Endothelial cell of umbilical vein (primary cell): ENCODE results near the gene SRRM2. TPM values are rescaled to one million over a fixed set of nuclear protein-coding genes. Genes with fewer than 3 reads are reported as not detected.

Source experiments
- BruUV-seq: library from RNA; stranded (reverse); fragments of 400-500 nt; replicated peaks from 2 replicates; lab custom pipeline; 2021; lab: Mats Ljungman, UMichigan
- CTCF ChIA-PET: fragments of 300-600, 350-600 bp; sonication (Branson Sonifier 250); formaldehyde crosslinking; loops from one replicate; lab custom pipeline; 2021; ENCODE audit warnings: antibody characterized with exemption, inconsistent platforms; lab: Charles Lee
- POLR2A ChIA-PET: fragments of 300-600, 350-600 bp; sonication (Branson Sonifier 250); formaldehyde crosslinking; loops from one replicate; lab custom pipeline; 2021; ENCODE audit warnings: antibody characterized with exemption, inconsistent platforms; lab: Charles Lee
- DNase-seq: peaks from one replicate; pipeline ENCODE4 v3.0.0-alpha.2; 2011; ENCODE audit warnings: low read depth, low spot score
- FAIRE-seq: peaks from 2 replicates; lab custom pipeline; 2011; peaks lifted over from hg19 to GRCh38; lab: Jason Lieb, UNC
- H2AFZ ChIP-seq: 2 replicates; pipeline ENCODE4 v1.6.0; 2012; ENCODE audit warnings: low read depth, low read length, control low read depth, inconsistent platforms
- H3K27ac ChIP-seq: 2 replicates; pipeline ENCODE4 v1.5.1; 2011; ENCODE audit warnings: low read depth, mild to moderate bottlenecking, control low read depth, low read length, moderate library complexity; ENCODE audit not compliant: insufficient read depth
- H3K27me3 ChIP-seq, 2 experiments: 2 replicates each; pipeline versions ENCODE4 v1.6.0 to v1.6.1; 2011; ENCODE audit warnings: low read length in 2 of 2, mixed read lengths in 1 of 2; ENCODE audit not compliant: control insufficient read depth in 2 of 2, insufficient read depth in 2 of 2
- H3K36me3 ChIP-seq, 2 experiments: 2 replicates in 1 of 2; 3 replicates in 1 of 2; pipeline ENCODE4 v1.5.1; 2011; ENCODE audit warnings: low read length in 2 of 2, mild to moderate bottlenecking in 1 of 2, moderate library complexity in 1 of 2; ENCODE audit not compliant: control insufficient read depth in 2 of 2, insufficient read depth in 2 of 2; ENCODE audit errors: extremely low read depth in 1 of 2
- H3K4me1 ChIP-seq: 3 replicates; pipeline ENCODE4 v1.5.1; 2011; ENCODE audit warnings: mild to moderate bottlenecking, low read length; ENCODE audit not compliant: control insufficient read depth, insufficient read depth; ENCODE audit errors: extremely low read depth
- H3K4me2 ChIP-seq: 2 replicates; pipeline ENCODE4 v1.6.1; 2011; ENCODE audit warnings: low read length, control low read depth, mixed read lengths; ENCODE audit not compliant: insufficient read depth
- H3K4me3 ChIP-seq, 3 experiments: fragments of 200-600 bp in 1 of 3; sonication (generic), shearing (Covaris generic) in 1 of 3; replicated peaks in 1 of 3; 2 replicates each; pipeline ENCODE4 v1.5.1; 2011 to 2016; ENCODE audit warnings: control low read depth in 3 of 3, low read length in 3 of 3, mild to moderate bottlenecking in 2 of 3, inconsistent platforms in 1 of 3, low read depth in 1 of 3, moderate library complexity in 1 of 3; ENCODE audit not compliant: insufficient read depth in 1 of 3
- H3K79me2 ChIP-seq: 2 replicates; pipeline ENCODE4 v1.6.0; 2012; ENCODE audit warnings: low read length, inconsistent platforms; ENCODE audit not compliant: control insufficient read depth, insufficient read depth
- H3K9ac ChIP-seq: replicated peaks from 2 replicates; pipeline ENCODE3; 2011; ENCODE audit warnings: low read length, control low read depth; ENCODE audit not compliant: insufficient read depth; ENCODE audit errors: extremely low read depth
- H3K9me1 ChIP-seq: replicated peaks from 3 replicates; pipeline ENCODE4 v1.6.0; 2011; ENCODE audit warnings: mild to moderate bottlenecking, low read length; ENCODE audit not compliant: control insufficient read depth, insufficient read depth; ENCODE audit errors: extremely low read depth
- H3K9me3 ChIP-seq: replicated peaks from 2 replicates; pipeline ENCODE4 v1.5.1; 2012; ENCODE audit warnings: low read length, inconsistent platforms; ENCODE audit not compliant: control insufficient read depth, insufficient read depth
- H4K20me1 ChIP-seq: replicated peaks from 2 replicates; pipeline ENCODE3; 2011; ENCODE audit warnings: mild to moderate bottlenecking, low read length; ENCODE audit not compliant: control insufficient read depth, insufficient read depth; ENCODE audit errors: extremely low read depth
- CTCF ChIP-seq, 2 donors: IDR thresholded peaks; 1 replicate in 1 of 2; 2 replicates in 1 of 2; pipeline ENCODE4 v1.5.1; 2011; ENCODE audit warnings: low read length in 2 of 2, mild to moderate bottlenecking in 2 of 2, moderate library complexity in 2 of 2, control low read depth in 1 of 2, inconsistent platforms in 1 of 2, low read depth in 1 of 2; ENCODE audit not compliant: insufficient read depth in 1 of 2; ENCODE audit errors: extremely low read depth in 1 of 2
- EZH2 ChIP-seq: IDR thresholded peaks from 2 replicates; pipeline ENCODE4 v1.6.1; 2012; ENCODE audit warnings: borderline replicate concordance, low read depth, mild to moderate bottlenecking, moderate library complexity, low read length, inconsistent platforms; ENCODE audit not compliant: severe bottlenecking
- FOS ChIP-seq: IDR thresholded peaks from 2 replicates; pipeline ENCODE4 v1.6.1; 2011; ENCODE audit warnings: mild to moderate bottlenecking, low read length, moderate library complexity, borderline replicate concordance; ENCODE audit not compliant: insufficient read depth
- GATA2 ChIP-seq: IDR thresholded peaks from 2 replicates; pipeline ENCODE4 v1.7.0; 2011; ENCODE audit warnings: low read depth, mild to moderate bottlenecking, moderate library complexity, mixed read lengths, low read length; ENCODE audit not compliant: insufficient read length, insufficient read depth
- JUN ChIP-seq: IDR thresholded peaks from 2 replicates; pipeline ENCODE4 v1.6.1; 2011; ENCODE audit warnings: borderline replicate concordance, low read depth; ENCODE audit not compliant: insufficient read length, insufficient read depth
- MAX ChIP-seq: IDR thresholded peaks from 2 replicates; pipeline ENCODE4 v1.6.1; 2011; ENCODE audit not compliant: insufficient read depth, insufficient read length
- MYC ChIP-seq: IDR thresholded peaks from one replicate; pipeline ENCODE4 v1.6.1; 2011; ENCODE audit warnings: mild to moderate bottlenecking, low read depth, low read length
- POLR2A ChIP-seq: IDR thresholded peaks from 2 replicates; pipeline ENCODE4 v1.6.1; 2012; ENCODE audit warnings: low read depth, mild to moderate bottlenecking, control low read depth, low read length
- POLR2AphosphoS5 ChIP-seq: IDR thresholded peaks from 2 replicates; pipeline ENCODE4 v1.6.1; 2012; ENCODE audit warnings: low read depth, mild to moderate bottlenecking, control low read depth, low read length, moderate library complexity; ENCODE audit not compliant: insufficient read depth
- dilution Hi-C: fragments of 300-500 bp; cut with MboI; formaldehyde crosslinking; loops from one replicate; pipeline ENCODE4 v1.15.0; 2019; ENCODE audit warnings: low sequenced_read_pairs; ENCODE audit not compliant: extremely low pct_ligation_motif_present
- intact Hi-C: fragments of 100-400 bp; cut with micrococcal nuclease; formaldehyde crosslinking; loops from one replicate; pipeline ENCODE4 v1.10.0; 2022
- polyA plus RNA-seq, 4 experiments: library from polyadenylated mRNA; depleted of rRNA in 3 of 4; stranded (reverse) in 3 of 4; unstranded in 1 of 4; fragments of >200 nt; gene quantifications; 2 replicates each; pipeline versions ENCODE4 v1.2.1 to v1.2.3, GENCODE V29; 2011 to 2012; ENCODE audit warnings: missing spikeins in 1 of 4
- total RNA-seq: library from RNA; stranded (reverse); gene quantifications from 2 replicates; pipeline ENCODE4 v1.2.3, GENCODE V29; 2021

The SRRM2 gene
- total and polyA plus RNA-seq, 2 donors (not counting 3 experiments of a cell fraction or from before 2014, with no cell fraction given), result 270 to 483 TPM

GRCh38 chr16:2808181-2808580 is 55.7 kb downstream of the SRRM2 start:
- Histone ChIP-seq H2AFZ (no peak overlapping the region), H3K27ac (no peak overlapping the region), H4K20me1 (no peaks in the 10 kb centered on the region), H3K79me2 (no peaks in the 10 kb centered on the region), H3K4me2 (no peak overlapping the region), H3K36me3 (no peaks in the 10 kb centered on the region), H3K4me3 (no peak overlapping the region), H3K9ac (no peak overlapping the region), H3K9me1 (no peaks in the 10 kb centered on the region), H3K4me1 (no peaks in the 10 kb centered on the region), H3K27me3 (peaks cover 5 to 16% of the 10 kb centered on the region in 2 experiments), H3K9me3 (no peaks in the 10 kb centered on the region)
- intact Hi-C loops (no loop called here), dilution Hi-C loops (no loop called here)
- no peak for FAIRE-seq
- ChIA-PET POLR2A (no interaction called here), CTCF (no interaction called here)
- BruUV-seq, result no TSS peak
- no peak for DNase-seq
- TF ChIP-seq MAX (no peak), EZH2 (no peak), MYC (no peak), JUN (no peak), CTCF (IDR thresholded peaks at IDR 0.05; ENCODE audit: extremely low read depth in 1 of 2, insufficient read depth in 1 of 2, low read depth in 1 of 2, low read length in 2 of 2) (no peak), POLR2AphosphoS5 (no peak), FOS (no peak), GATA2 (no peak), POLR2A (no peak)
